SIG-M5 treated with dmso at 0.1 percent for 504 hours (cell line): ENCODE results near the gene NEK10.
A peak's percentile ranks its signal among the peaks of the same experiment; 100 is the strongest.
"Not testable (repeated sequence)": the region's sequence is repeated elsewhere in the genome, so short reads cannot be mapped to it uniquely, and the experiment has no call there.

Source experiments
- DNase-seq: peaks from one replicate; lab custom pipeline; 2025; ENCODE audit not compliant: unreplicated experiment; lab: John Stamatoyannopoulos, UW

Gene NEK10

GRCh38 chr3:27354588-27355203, 14.5 kb downstream of the NEK10 start:
- DNase-seq = no peak

GRCh38 chr3:27354161-27354560, 15.0 kb downstream of the NEK10 start:
- DNase-seq = no peak

GRCh38 chr3:27353221-27353620, 16.0 kb downstream of the NEK10 start:
- no peak for DNase-seq

DNA sequence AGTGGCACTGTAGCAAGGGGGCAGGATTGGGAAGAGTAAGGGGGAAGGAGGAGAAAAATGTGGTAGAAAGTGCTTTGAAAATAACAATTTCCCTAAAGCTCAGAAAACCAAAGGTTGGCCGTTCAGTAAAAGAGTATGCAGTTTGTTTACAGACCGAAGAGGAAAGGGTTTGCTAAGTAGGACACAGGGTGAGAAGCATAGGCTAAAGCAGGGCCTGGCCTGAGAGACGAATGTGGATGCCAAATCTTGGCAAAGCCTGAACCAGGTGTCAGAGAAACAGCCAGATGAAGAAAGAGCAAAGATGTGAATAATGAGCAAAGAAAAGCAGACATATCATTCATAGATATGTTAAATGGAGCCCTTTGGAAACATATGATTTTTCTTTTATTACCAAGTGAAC, 17.1 kb downstream of the NEK10 start:
- no peak for DNase-seq

GRCh38 chr3:27349832-27350231, 19.4 kb downstream of the NEK10 start:
- no peak for DNase-seq

- DNase-seq = no peak
These were observed 23.0 kb downstream of the NEK10 start for GRCh38 chr3:27345959-27346865.

- DNase-seq = peak; percentile 6
These were observed 23.7 kb downstream of the NEK10 start for GRCh38 chr3:27345493-27345892.

- DNase-seq = no peak
These were observed 24.1 kb downstream of the NEK10 start for GRCh38 chr3:27345045-27345444.

- no peak for DNase-seq
These were observed 25.0 kb downstream of the NEK10 start for GRCh38 chr3:27344192-27344591.

- DNase-seq = no peak
These were observed 26.9 kb downstream of the NEK10 start for GRCh38 chr3:27342267-27342666.

DNA sequence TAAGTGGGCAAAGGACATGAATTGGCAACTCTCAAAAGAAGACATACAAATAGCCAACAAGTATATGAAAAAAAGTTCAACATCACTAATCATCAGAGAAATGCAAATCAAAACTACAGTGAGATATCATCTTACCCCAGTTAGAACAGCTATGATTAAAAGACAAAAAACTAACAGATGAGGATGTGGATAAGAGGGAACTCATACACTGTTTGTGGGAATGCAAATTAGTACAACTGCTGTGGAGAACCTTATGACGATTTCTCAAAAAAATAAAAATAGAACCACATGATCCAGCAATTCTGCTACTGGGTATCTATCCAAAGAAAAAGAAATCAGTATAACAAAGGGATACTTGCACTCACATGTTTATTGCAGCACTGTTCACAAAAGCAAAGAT, 28.6 kb downstream of the NEK10 start:
- no peak for DNase-seq

DNA sequence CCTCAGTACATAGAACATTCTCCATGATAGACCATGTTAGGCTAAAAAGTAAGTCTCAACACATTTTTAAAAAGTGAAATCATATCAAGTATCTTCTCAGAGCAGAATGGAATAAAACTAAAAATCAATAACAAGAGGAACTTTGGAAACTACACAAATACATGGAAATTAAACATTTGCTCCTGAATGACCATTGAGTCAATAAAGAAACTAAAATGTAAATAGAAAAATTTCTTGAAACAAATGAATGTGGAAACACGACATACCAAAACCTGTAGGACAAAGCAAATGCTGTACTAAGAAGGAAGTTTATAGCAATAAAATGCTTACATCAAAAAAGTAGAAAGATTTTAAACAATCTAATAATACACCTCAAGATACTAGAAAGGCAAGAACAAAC, 33.6 kb downstream of the NEK10 start:
- no peak for DNase-seq

- DNase-seq = no peak
These were observed 35.3 kb downstream of the NEK10 start for GRCh38 chr3:27333843-27334242.

- not testable (repeated sequence) for DNase-seq
These were observed 40.0 kb downstream of the NEK10 start for GRCh38 chr3:27328982-27329762.

DNA sequence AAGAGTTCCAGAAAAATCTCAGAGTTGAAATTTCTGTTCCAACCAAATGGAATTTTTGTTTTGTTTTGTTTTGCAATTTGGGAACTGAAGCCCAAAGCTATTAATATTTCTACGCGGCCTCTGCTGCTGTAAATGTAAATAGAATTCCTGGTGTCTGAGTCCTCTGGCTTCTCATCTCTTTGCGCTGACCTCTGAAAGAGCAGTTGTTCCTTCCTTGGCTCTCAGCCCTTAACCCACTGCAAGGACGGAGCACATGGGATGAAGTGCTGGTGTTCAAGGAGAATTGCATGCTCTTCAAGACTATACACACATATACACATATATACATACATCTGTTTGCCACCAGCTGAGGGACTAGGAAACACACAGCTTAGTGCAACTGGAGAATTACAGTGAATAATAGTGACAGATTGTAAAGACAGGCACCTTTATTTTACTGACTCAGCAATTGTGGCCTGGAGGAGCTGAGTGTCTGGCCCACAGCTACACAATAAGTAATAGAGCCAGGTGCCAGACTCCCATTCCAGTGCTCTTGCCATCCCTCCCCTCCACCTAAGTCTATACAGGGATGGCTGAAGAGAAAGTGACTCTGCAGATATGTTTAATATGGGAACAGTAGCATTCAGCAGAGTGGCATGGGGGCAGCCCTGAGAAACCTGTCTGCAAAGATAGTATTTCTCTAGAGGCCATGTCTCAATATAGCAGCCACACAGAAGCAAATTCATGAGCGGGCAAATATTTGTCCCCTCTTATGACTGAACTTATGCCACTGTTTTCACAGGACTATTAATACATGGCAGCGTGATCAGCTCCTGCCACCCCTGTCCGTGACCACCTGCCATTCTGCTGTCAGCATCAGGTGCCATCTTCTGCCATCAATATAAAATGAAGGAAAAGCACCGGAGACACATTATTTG, 42.3 kb downstream of the NEK10 start:
- no peak for DNase-seq

- DNase-seq = no peak
These were observed 43.0 kb downstream of the NEK10 start for GRCh38 chr3:27326202-27326601.

GRCh38 chr3:27325419-27325818, 43.8 kb downstream of the NEK10 start:
- no peak for DNase-seq

- no peak for DNase-seq
These were observed 44.5 kb downstream of the NEK10 start for GRCh38 chr3:27324686-27325085.

GRCh38 chr3:27323087-27323570, 46.1 kb downstream of the NEK10 start:
- no peak for DNase-seq

DNA sequence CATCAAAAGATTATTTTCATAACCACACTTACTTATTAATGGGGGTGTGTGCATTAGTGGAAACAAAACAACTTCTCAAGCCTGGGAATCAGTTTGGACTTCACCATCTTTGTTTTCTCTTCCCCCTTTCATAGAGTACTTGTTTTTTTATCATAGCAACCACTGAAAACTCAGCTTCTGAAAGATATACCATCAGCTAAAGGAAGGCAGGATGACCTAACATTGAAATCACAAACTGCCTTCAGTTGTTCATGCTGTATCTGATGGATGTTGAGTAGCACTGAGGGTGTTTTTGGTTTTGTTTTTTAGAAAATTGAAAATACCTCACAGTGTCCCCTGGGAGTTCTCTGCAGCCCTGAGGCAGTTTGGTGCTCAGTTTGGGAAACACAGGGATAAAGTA, 46.5 kb downstream of the NEK10 start:
- DNase-seq = no peak
